BJ (cell line): Measurements from ENCODE around the gene ALK. TPM values are rescaled to one million over a fixed set of nuclear protein-coding genes. Genes with fewer than 3 reads are reported as not detected.

Source experiments
- CTCF ChIA-PET: fragments of 350-600 bp; formaldehyde crosslinking; extraction: SDS; loops from one replicate; lab custom pipeline; 2021; ENCODE audit warnings: antibody characterized with exemption, inconsistent platforms; lab: Yijun Ruan, JAX
- POLR2A ChIA-PET: fragments of 300-600 bp; sonication (Branson Sonifier 250); formaldehyde crosslinking; extraction: SDS; loops from one replicate; lab custom pipeline; 2021; ENCODE audit warnings: antibody characterized with exemption; lab: Charles Lee
- DNase-seq: peaks from one replicate; pipeline ENCODE4 v3.0.0-alpha.2; 2011; ENCODE audit warnings: low read depth
- H3K27me3 ChIP-seq: 2 replicates; pipeline ENCODE4 v1.6.0; 2011; ENCODE audit warnings: low read length; ENCODE audit not compliant: control insufficient read depth, insufficient read depth
- H3K36me3 ChIP-seq: 2 replicates; pipeline ENCODE4 v1.5.1; 2011; ENCODE audit warnings: low read length; ENCODE audit not compliant: control insufficient read depth, insufficient read depth
- H3K4me3 ChIP-seq: 2 replicates; pipeline ENCODE4 v1.5.1; 2011; ENCODE audit warnings: low read depth, mild to moderate bottlenecking, control low read depth, low read length
- polyA plus RNA-seq: library from polyadenylated mRNA; depleted of rRNA; stranded (reverse); fragments of >200 nt; gene quantifications from 2 replicates; pipeline ENCODE4 v1.2.3, GENCODE V29; 2011
- TF ChIP-seq, protein P1 (sequence below): IDR thresholded peaks from 2 replicates; pipeline ENCODE4 v1.5.1; 2011; ENCODE audit warnings: low read depth, mild to moderate bottlenecking, control low read depth, inconsistent platforms, low read length, moderate library complexity; ENCODE audit not compliant: insufficient read depth

ALK gene
- polyA plus RNA-seq, 1 experiment, result not detected

DNA sequence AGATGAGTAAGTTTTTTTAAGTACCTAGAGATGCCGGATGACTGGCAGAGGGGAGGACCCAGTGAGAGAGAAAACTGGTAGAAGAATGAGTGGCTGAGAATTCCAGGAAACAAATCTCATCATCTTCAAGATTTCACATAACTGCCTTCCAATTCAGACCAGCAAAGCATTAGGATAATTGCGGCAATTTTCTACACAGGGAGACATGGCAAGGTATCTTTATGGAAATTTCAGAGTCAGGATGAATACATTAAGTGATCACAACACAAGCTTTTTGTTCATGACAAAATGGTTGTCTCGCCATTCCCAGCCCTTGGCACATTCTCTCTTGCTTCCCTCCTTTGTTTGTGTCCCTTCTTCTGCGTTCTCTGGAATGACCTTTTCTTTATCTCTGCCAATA is 82.1 kb downstream of the ALK start:
- TF ChIP-seq, protein P1, sequence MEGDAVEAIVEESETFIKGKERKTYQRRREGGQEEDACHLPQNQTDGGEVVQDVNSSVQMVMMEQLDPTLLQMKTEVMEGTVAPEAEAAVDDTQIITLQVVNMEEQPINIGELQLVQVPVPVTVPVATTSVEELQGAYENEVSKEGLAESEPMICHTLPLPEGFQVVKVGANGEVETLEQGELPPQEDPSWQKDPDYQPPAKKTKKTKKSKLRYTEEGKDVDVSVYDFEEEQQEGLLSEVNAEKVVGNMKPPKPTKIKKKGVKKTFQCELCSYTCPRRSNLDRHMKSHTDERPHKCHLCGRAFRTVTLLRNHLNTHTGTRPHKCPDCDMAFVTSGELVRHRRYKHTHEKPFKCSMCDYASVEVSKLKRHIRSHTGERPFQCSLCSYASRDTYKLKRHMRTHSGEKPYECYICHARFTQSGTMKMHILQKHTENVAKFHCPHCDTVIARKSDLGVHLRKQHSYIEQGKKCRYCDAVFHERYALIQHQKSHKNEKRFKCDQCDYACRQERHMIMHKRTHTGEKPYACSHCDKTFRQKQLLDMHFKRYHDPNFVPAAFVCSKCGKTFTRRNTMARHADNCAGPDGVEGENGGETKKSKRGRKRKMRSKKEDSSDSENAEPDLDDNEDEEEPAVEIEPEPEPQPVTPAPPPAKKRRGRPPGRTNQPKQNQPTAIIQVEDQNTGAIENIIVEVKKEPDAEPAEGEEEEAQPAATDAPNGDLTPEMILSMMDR, result no peak
- ChIA-PET CTCF (interaction anchor here (0.8 to 5.1 kb wide), 2 partner anchors 530 to 881 kb away, joined by 4 to 36 read pairs; no protein-coding TSS in a partner anchor), POLR2A (no interaction called here)
- Histone ChIP-seq H3K4me3 (no peak overlapping the region), H3K27me3 (peaks cover 4% of the 10 kb centered on the region; the same call in 1 of the 2 replicates), H3K36me3 (no peaks in the 10 kb centered on the region)
- DNase-seq, result no peak

DNA sequence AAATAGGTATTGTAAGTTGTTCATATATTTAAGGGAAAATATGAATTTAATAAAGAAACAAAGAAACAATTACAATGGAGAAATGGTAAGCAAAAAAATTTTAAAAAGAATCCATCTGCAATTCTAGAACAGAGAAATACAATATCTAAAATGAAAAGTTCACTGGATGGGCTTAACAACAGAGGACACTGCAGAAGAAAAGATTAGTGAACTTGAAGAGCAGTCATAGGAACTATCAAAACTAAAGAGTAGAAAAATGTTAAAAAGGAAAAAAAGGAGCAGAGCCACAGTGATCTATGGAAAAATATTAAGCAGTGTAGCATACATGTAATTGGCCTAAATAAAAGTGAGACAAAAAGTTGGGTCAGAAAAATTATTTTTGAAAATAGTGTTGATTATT is 83.5 kb downstream of the ALK start:
- Histone ChIP-seq H3K27me3 (peaks cover 4% of the 10 kb centered on the region; the same call in 1 of the 2 replicates), H3K4me3 (no peak overlapping the region), H3K36me3 (no peaks in the 10 kb centered on the region)
- TF ChIP-seq, protein P1, result no peak
- CTCF ChIA-PET, result interaction anchor here (1.1 to 1.6 kb wide), 2 partner anchors 16 to 529 kb away, joined by 4 to 9 read pairs; no protein-coding TSS in a partner anchor
- DNase-seq, result no peak
- POLR2A ChIA-PET, result no interaction called here

DNA sequence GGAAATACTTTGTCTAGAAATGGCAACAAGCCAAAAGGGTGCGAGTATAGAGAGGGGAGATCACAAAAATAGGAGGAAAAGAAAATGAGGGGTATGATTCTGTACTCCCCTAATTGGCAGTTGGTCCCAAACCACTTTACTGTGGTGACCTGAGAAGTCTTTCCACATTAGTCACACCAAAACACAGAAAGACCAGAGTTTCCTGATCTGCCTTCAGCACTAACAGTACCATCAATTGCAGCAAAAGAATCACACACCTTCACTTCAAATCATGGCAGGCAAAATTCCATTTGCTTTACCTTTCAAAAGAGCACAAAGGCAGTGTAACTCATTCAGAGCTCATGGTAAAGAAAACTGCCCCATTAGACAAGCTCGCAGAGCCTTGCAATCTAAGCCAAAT is 86.8 kb downstream of the ALK start:
- DNase-seq, result no peak
- Histone ChIP-seq H3K4me3 (no peak overlapping the region), H3K36me3 (no peaks in the 10 kb centered on the region), H3K27me3 (no peaks in the 10 kb centered on the region)
- CTCF ChIA-PET, result interaction anchor here (0.7 to 2.1 kb wide), 3 partner anchors 525 to 596 kb away, joined by 3 to 9 read pairs (median 6); no protein-coding TSS in a partner anchor
- TF ChIP-seq, protein P1, result no peak
- POLR2A ChIA-PET, result interaction anchor here (0.7 kb wide), 1 partner anchor 303 kb away, joined by 3 read pairs; no protein-coding TSS in a partner anchor

DNA sequence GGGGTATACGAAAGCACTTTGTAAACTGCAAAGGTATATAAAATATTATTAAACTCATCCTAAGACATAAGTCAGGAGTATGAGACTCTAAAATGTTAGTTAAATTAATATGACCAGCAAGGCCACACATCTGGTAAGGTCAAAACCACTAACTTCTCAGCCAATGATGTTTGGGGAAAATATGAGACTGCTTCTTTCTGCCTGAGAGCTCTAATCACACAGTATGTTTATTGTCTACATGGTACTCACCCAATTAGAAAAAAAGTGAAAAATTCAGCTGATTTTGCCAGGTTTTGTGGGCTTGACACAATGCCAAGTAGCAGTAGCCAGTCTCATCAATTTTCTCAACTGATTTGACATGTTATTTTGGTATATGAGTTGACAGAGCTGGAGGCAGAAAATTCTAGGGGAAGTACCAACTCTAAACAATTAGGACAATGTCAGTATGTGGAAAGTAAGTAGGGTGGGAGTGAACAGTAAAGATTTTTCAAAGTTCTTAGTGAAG is 87.3 kb downstream of the ALK start:
- ChIA-PET POLR2A (interaction anchor here (0.7 kb wide), 1 partner anchor 303 kb away, joined by 3 read pairs; no protein-coding TSS in a partner anchor), CTCF (interaction anchor here (0.7 to 2.1 kb wide), 3 partner anchors 524 to 595 kb away, joined by 3 to 9 read pairs (median 6); no protein-coding TSS in a partner anchor)
- TF ChIP-seq, protein P1, result no peak
- no peak overlapping the region for H3K4me3 ChIP-seq
- no peaks in the 10 kb centered on the region for H3K36me3 ChIP-seq
- no peaks in the 10 kb centered on the region for H3K27me3 ChIP-seq
- no peak for DNase-seq

DNA sequence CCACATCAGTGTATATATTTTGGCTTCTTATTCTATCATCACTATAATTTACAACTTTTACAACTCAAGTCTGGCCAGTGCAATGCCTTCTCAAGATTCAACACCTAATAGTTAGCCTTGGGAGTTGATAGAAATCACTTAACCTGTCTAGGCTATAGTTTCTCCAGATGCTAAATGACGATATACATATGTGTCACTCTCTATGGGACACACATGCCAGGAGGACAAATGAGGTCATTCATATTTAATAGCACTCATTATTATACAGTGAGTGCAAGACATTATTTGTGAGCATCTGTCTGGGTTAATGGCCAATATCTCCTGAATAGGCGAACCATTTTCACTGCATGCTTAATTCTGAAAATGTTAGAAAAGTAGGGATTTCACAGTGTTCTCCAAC is 89.8 kb downstream of the ALK start:
- no peak overlapping the region for H3K4me3 ChIP-seq
- no peaks in the 10 kb centered on the region for H3K27me3 ChIP-seq
- H3K36me3 ChIP-seq, result no peaks in the 10 kb centered on the region
- POLR2A ChIA-PET, result no interaction called here
- TF ChIP-seq, protein P1, result no peak
- no peak for DNase-seq
- CTCF ChIA-PET, result no interaction called here
